Loucy (cell line): ENCODE measurements around the gene IFNL1.

Experiments used
- H2AFZ ChIP-seq: fragments of 200-600 bp; sonication (generic); 2 replicates; pipeline ENCODE4 v1.6.0; 2016; ENCODE audit warnings: antibody characterized with exemption, mild to moderate bottlenecking, low read length, moderate library complexity
- H3F3A ChIP-seq: fragments of 200-600 bp; 2 replicates; pipeline ENCODE4 v1.6.0; 2016; ENCODE audit warnings: antibody characterized with exemption, low read depth, mild to moderate bottlenecking
- H3K27me3 ChIP-seq: fragments of 200-600 bp; sonication (generic); 2 replicates; pipeline ENCODE4 v1.6.1; 2014; ENCODE audit warnings: low read length, mild to moderate bottlenecking; ENCODE audit not compliant: insufficient read depth, poor library complexity, severe bottlenecking
- H3K36me3 ChIP-seq: fragments of 200-600 bp; sonication (generic); 2 replicates; pipeline ENCODE4 v1.6.1; 2016; ENCODE audit warnings: low read length; ENCODE audit not compliant: insufficient read depth
- H3K4me1 ChIP-seq: fragments of 200-600 bp; sonication (generic); 2 replicates; pipeline ENCODE4 v1.5.1; 2014; ENCODE audit warnings: low read length, mild to moderate bottlenecking; ENCODE audit not compliant: insufficient read depth, poor library complexity, severe bottlenecking
- H3K4me2 ChIP-seq: fragments of 200-600 bp; sonication (generic); 2 replicates; pipeline ENCODE4 v1.6.0; 2014; ENCODE audit warnings: antibody characterized with exemption, low read length, low read depth, mild to moderate bottlenecking; ENCODE audit not compliant: poor library complexity, severe bottlenecking
- H3K4me3 ChIP-seq: fragments of 200-600 bp; sonication (generic); 2 replicates; pipeline ENCODE4 v1.5.1; 2014; ENCODE audit warnings: low read length, mild to moderate bottlenecking, mixed read lengths; ENCODE audit not compliant: poor library complexity, severe bottlenecking
- H3K79me2 ChIP-seq: fragments of 200-600 bp; sonication (generic); 2 replicates; pipeline ENCODE4 v1.6.1; 2014; ENCODE audit warnings: low read length; ENCODE audit not compliant: insufficient read depth
- H3K9ac ChIP-seq: fragments of 200-600 bp; sonication (generic); 2 replicates; pipeline ENCODE4 v1.6.0; 2014; ENCODE audit warnings: mild to moderate bottlenecking, low read depth, low read length, moderate library complexity; ENCODE audit not compliant: poor library complexity, severe bottlenecking
- H3K9me2 ChIP-seq: fragments of 200-600 bp; sonication (generic); replicated peaks from 2 replicates; pipeline ENCODE4 v1.6.1; 2016; ENCODE audit warnings: low read depth, low read length, mixed read lengths
- H3K9me3 ChIP-seq: fragments of 200-600 bp; sonication (generic); 2 replicates; pipeline ENCODE4 v1.6.1; 2014; ENCODE audit warnings: mild to moderate bottlenecking, antibody characterized with exemption, low read length, low read depth; ENCODE audit not compliant: insufficient read depth
- H4K20me1 ChIP-seq: fragments of 200-600 bp; sonication (generic); 2 replicates; pipeline ENCODE4 v1.6.0; 2014; ENCODE audit warnings: antibody characterized with exemption, low read length, mild to moderate bottlenecking; ENCODE audit not compliant: insufficient read depth, poor library complexity, severe bottlenecking
- EZH2phosphoT487 ChIP-seq: fragments of 200-600 bp; IDR thresholded peaks from 2 replicates; pipeline ENCODE4 v1.6.1; 2018; ENCODE audit warnings: antibody characterized with exemption, mild to moderate bottlenecking, moderate library complexity, borderline replicate concordance
- TF ChIP-seq, protein P1 (sequence below): fragments of 200-600 bp; sonication (generic); conservative IDR thresholded peaks from 2 replicates; pipeline ENCODE4 v1.5.1; 2014; ENCODE audit warnings: mild to moderate bottlenecking, antibody characterized with exemption, low read length

Gene IFNL1

DNA sequence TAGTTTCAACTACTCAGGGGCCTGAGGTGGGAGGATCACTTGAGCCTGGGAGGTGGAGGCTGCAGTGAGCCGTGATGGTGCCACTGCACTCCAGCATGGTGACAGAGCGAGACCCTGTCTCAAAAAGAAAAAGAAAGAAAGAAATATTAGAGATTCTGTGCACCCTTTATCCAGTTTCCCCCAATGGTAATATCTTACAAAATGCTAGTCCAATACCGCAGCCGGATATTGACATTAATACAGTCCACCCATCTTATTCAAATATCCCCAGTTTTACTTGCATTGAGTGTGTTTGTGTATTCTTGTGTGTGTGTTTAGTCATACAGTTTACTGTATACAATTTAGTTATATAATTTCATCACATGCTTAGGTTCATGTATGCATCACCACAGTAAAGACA, 39.0 kb upstream of the IFNL1 start:
- Histone ChIP-seq H3K9me3 (peaks cover 5% of the 10 kb centered on the region; the same call in 1 of the 2 replicates), H3K9ac (no peak overlapping the region), H3F3A (peaks cover 11% of the 10 kb centered on the region), H3K36me3 (no peaks in the 10 kb centered on the region), H3K79me2 (no peaks in the 10 kb centered on the region), H3K4me3 (no peak overlapping the region), H4K20me1 (no peaks in the 10 kb centered on the region), H3K27me3 (no peaks in the 10 kb centered on the region), H3K9me2 (no peaks in the 10 kb centered on the region), H2AFZ (no peak overlapping the region), H3K4me2 (no peak overlapping the region), H3K4me1 (peaks cover 39% of the 10 kb centered on the region)
- no peak for TF ChIP-seq EZH2phosphoT487
- TF ChIP-seq, protein P1, sequence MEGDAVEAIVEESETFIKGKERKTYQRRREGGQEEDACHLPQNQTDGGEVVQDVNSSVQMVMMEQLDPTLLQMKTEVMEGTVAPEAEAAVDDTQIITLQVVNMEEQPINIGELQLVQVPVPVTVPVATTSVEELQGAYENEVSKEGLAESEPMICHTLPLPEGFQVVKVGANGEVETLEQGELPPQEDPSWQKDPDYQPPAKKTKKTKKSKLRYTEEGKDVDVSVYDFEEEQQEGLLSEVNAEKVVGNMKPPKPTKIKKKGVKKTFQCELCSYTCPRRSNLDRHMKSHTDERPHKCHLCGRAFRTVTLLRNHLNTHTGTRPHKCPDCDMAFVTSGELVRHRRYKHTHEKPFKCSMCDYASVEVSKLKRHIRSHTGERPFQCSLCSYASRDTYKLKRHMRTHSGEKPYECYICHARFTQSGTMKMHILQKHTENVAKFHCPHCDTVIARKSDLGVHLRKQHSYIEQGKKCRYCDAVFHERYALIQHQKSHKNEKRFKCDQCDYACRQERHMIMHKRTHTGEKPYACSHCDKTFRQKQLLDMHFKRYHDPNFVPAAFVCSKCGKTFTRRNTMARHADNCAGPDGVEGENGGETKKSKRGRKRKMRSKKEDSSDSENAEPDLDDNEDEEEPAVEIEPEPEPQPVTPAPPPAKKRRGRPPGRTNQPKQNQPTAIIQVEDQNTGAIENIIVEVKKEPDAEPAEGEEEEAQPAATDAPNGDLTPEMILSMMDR = no peak

DNA sequence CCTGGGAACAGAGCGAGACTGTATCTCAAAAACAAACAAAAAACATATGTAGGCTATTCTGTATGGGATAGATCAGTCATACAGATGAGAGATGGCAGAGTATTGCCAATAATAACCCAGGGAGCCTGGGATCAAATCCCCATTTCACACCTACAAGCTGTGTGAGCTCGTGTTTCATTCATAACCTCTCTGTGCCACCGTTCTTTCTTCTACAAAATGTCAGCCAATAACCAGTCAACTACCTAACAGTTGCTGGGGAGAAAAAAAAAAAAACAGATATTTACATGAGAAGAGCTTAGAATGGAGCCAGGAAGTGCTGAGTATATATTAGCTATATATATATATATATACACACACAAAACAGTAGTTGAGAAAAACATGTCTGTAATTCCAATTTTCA, 34.5 kb upstream of the IFNL1 start:
- TF ChIP-seq, protein P1 = no peak
- no peak for TF ChIP-seq EZH2phosphoT487
- Histone ChIP-seq H3K9me3 (peaks cover 4% of the 10 kb centered on the region; the same call in 1 of the 2 replicates), H2AFZ (no peak overlapping the region), H3K9me2 (no peaks in the 10 kb centered on the region), H3K9ac (no peak overlapping the region), H3K27me3 (no peaks in the 10 kb centered on the region), H3K79me2 (no peaks in the 10 kb centered on the region), H4K20me1 (no peaks in the 10 kb centered on the region), H3K4me1 (peaks cover 19% of the 10 kb centered on the region), H3F3A (no peaks in the 10 kb centered on the region), H3K4me3 (no peak overlapping the region), H3K36me3 (no peaks in the 10 kb centered on the region), H3K4me2 (no peak overlapping the region)

DNA sequence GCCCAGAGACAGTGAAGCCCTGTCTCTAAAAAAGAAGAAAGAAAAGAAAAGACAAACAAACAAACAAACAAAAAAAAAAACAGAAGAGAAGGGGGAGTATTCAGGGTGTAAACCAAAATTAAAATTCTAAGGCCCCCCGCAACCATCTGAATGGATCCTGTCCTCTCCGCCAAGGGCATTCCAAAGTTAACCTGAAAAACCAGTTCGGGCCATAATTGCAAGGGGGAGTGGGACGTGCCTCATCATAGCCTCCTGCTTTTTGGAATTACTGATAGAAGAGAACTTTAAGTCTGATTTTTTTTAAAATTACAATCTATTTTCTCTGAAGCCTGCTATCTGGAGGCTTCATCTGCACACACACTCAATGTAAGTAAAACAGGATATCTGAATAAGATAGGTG, 33.7 kb upstream of the IFNL1 start:
- peaks cover 19% of the 10 kb centered on the region for H3K4me1 ChIP-seq
- TF ChIP-seq, protein P1 = no peak
- TF ChIP-seq EZH2phosphoT487 = no peak

More for the DNA sequence above, 33.7 kb upstream of the IFNL1 start:
- Histone ChIP-seq H4K20me1 (no peaks in the 10 kb centered on the region), H3K9me3 (no peaks in the 10 kb centered on the region), H3K79me2 (no peaks in the 10 kb centered on the region), H3K36me3 (no peaks in the 10 kb centered on the region), H3K4me3 (no peak overlapping the region), H3K4me2 (no peak overlapping the region), H2AFZ (no peak overlapping the region), H3K9me2 (no peaks in the 10 kb centered on the region), H3K9ac (no peak overlapping the region), H3F3A (no peaks in the 10 kb centered on the region), H3K27me3 (no peaks in the 10 kb centered on the region)
